Activated effector memory CD4-positive, alpha-beta T cell treated with anti-CD3 and anti-CD28 coated beads, Interleukin-2, amount 50 U/mL, for 16 hours (primary cell): ENCODE data around the gene AKAP6.
"Not testable (repeated sequence)": the region's sequence is repeated elsewhere in the genome, so short reads cannot be mapped to it uniquely, and the experiment has no call there.

Source experiments
- DNase-seq: peaks from one replicate; pipeline ENCODE4 v3.0.0-alpha.2; 2020

The AKAP6 gene

DNA sequence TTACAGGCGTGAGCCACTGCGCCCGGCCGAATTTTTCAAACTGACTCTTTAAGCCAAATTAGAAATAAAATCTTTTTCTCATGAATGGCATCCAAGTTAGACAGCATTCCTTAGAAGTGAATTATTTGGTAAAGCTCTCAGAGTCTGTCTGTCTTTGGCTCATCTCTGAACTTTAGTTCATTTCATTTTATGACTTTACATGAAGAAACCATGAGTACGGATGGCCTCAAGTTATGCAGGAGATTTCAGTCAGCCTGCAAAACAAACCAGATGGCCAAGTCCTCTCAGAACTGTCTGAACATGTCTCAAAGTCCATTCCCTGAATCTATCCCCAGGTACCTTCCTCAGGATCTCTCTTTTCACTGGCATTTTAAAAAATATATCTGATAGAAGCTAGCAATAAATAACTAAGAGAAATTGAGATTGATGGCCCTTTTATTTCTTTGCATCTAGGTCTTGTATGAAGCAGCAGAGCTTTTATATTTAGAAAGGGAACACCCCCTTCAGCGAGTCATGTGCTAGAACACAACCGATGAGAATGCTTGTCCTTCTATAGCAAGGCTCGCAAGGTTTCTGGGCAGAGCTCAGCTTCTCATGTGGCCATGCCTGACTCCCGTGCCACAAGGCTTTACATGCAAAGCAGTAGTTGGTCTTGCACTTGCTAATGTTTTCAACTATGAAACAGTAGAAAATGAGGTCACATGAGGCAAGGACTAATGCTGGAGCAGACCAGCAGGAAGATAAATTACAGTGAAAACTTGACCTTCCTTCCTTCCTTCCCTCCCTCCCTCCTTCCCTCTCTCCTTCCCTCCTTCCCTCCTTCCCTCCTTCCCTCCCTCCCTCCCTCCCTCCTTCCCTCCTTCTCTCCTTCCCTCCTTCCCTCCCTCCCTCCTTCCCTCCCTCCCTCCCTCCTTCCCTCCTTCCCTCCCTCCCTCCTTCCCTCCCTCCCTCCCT, 125.0 kb downstream of the AKAP6 start:
- DNase-seq = no peak

DNA sequence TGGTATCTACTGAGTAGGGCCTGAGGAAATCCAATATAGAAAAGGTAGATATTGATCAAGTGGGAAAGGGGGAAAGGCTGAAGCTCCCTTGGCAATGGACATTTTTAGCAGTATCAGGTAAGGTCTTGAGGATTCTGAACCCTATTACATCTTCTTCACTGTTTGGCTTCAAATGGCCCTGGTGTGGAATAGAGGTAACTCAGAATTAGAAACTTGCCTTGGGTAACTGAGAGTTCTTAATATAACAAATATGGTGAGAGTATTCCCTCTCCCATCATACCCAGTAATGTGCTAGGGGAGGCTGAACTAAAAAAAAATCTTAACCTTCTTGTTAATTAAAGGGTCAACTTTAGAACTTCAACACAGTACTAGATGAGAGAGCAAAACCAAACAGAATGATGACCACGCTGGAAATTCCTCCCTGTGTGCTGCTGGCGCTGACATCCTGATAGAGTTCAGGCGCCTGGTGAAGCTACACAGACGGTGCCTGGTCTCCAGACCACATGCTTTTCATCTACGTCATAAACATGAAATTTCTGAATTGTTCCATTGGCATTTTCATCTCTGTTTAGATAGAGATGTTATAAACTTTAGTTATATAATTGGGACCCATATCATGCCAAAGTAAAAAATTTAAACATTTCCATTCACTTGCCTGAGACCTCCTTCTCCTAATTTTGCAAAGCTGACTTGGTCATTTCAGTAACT, 128.3 kb downstream of the AKAP6 start:
- no peak for DNase-seq

DNA sequence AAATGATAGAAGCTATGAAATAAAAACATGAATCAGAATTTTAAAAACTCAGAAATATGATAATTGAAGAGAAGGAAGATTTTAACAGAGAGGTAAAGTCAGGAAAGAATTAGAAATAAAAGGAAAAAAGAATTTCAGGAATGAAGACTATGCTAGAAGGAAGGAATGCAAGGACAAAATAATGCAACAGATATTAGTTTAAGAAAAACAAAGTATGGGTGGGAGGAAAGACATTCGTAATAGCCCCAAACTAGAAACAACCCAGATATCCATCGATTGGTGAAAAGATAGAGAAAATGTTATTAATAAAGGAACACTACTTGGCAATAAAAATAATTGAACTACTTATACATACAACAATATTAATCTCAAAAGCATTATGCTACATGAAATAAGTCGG, 129.6 kb downstream of the AKAP6 start:
- DNase-seq = no peak

DNA sequence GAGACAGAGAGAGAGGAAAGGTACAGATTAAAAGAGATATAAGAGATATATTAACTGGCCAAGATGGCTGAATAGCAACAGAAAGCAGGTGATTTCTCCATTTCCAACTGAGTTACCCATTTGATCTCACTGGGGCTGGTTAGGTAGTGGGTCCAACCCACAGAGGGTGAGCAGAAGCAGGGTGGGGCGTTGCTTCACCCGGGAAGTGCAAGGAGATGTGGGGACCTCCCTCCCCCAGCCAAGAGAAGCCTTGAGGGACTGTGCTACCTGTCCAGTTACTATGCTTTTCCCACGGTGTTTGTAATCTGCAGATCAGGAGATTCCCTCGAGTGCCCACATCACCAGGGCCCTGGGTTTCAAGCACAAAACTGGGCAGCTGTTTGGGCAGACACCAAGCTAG, 131.2 kb downstream of the AKAP6 start:
- DNase-seq = no peak

DNA sequence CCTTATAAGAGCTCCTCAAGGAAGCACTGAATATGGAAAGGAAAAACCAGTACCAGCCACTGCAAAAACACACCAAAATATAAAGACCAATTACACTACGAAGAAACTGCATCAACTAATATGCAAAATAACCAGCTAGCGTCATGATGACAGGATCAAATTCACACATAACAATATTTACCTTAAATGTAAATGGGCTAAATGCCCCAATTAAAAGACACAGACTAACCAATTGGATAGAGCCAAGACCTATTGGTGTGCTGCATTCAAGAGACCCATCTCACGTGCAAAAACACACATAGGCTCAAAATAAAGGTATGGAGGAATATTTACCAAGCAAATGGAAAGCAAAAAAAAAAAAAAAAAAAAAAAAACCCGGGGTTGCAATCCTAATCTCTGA, 133.5 kb downstream of the AKAP6 start:
- DNase-seq = not testable (repeated sequence)

DNA sequence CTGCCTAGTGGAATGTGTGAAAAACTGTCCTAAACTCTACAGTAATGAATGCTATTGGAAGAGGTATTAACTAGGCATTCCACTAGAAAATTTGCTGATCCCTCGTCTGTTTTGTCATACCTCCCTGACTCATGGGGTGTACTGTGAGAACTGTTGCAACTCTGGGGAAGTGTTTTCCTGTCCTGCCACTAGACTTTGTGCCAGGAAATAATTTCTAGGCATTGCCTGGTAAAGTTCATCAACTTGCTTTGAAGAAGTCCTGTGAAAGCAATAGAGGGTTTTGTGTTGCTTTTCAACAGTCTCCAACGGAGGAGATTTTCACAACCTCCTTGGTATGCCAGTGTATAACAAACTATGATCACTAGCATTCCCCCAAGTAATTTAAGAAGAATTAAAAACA, 139.9 kb downstream of the AKAP6 start:
- no peak for DNase-seq

- DNase-seq = no peak
Measured at GRCh38 chr14:32469388-32470160, 140.5 kb downstream of the AKAP6 start.

DNA sequence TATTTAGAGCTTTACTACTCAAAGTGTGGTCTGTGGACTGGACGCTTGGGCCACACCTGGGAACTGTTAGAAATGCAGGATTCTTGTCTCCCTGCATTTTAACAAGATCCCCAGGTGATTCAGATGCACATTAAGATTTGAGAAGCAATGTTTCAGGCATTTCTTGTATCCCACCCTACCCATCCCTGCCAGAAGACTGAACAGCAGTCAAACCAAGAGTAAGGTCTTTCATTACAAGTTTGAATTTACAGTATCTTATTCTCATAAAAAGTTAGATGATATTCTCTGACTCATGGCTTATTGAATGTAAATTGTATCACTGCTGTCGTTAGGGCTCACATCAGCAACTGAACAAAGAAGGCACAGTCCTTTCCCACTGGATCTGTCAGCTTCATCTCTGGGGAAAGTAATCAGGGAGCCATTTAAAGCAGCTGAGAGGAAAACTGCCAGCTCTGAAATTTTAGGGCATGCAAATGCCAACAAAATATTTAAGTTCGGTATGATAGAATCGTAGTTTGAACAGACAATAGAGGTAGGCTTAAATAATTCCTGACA, 141.1 kb downstream of the AKAP6 start:
- no peak for DNase-seq

- no peak for DNase-seq
Measured at GRCh38 chr14:32471181-32471580, 142.1 kb downstream of the AKAP6 start.

GRCh38 chr14:32472076-32472475, 143.0 kb downstream of the AKAP6 start:
- DNase-seq = no peak

DNA sequence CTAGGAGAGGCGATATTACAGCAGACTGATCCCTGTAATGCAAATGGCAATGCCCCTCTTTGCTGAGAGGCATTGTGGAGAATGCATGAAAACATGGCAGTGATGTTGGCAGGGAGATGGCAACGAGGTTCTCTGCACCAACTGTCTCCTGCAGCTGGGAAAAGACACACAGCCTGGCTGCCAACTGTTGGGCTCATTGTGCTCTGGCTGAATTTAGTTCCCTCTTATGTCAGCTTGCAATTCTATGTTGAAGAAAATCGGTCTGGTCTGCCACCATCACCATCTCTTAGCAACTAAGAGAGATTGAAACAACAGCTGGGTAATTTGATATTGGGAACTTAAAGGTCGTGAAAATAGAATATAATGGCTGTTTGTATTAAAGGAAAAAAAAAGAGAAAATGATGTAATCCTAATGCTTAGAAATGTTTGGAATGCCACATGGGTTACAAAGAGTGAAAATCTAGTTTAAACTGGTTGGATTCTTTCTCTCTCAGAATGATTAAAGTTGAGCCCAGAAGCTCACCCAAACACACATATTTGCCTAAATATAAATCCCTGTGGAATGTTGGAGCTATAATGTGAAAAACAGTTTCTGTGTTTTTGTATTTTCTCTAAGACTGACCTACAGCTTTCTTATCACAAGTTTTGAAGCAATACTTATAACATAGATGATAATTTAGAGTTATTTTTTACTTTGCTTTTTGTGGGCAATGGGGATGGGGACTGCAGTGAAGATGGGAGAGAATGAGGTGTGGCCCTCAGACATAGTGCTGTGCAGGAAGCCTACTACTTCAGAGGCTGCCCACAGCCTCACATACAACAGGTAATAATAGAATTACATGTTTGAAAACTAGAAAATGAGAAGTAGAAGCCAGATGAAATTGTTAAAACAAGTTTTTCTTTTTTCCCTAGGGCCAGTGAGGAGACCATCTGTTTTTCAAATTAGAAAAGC, 143.7 kb downstream of the AKAP6 start:
- DNase-seq = no peak

DNA sequence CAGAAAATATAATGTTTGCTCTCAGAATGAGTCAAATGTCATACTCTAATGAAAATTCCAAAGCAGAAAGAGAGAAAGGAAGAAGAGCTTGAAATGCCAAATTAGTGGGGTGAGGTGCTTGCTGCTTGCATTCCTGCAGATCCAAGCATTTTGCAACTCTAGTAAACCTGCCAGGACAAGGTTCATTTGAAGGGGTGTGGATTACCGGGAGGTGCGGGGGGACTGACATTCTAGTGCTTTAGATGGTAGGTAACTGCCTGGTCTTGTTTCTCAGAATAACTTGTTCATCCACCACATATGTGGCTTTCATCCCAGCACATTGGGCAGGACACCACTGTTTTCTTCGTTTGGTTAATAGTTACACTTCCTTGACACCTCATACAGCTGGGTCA, 144.4 kb downstream of the AKAP6 start:
- no peak for DNase-seq

GRCh38 chr14:32474478-32475195, 145.5 kb downstream of the AKAP6 start:
- no peak for DNase-seq

- DNase-seq = no peak
Measured at GRCh38 chr14:32476532-32476931, 147.4 kb downstream of the AKAP6 start.

DNA sequence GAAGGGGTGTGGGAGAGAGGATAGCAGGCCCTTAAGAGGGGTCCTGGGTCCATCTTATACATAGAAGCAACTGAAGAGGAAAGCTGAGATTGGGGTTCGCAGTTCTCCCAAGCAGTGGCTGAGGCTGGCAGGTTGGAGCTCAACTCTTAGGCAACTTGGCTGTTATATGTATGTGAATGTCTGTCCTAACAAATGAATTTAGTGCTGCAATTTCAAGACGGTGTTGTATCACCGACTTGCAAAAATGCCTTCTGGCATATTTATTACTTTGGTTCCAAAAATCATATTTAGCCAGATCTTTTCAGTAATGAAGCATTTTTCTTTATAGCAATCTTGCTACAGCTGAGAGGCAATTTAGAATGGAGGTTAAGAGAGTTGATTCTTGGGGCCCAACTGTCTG, 148.3 kb downstream of the AKAP6 start:
- DNase-seq = no peak

GRCh38 chr14:32478050-32478449, 149.0 kb downstream of the AKAP6 start:
- no peak for DNase-seq

GRCh38 chr14:32480337-32480736, 151.2 kb downstream of the AKAP6 start:
- no peak for DNase-seq

DNA sequence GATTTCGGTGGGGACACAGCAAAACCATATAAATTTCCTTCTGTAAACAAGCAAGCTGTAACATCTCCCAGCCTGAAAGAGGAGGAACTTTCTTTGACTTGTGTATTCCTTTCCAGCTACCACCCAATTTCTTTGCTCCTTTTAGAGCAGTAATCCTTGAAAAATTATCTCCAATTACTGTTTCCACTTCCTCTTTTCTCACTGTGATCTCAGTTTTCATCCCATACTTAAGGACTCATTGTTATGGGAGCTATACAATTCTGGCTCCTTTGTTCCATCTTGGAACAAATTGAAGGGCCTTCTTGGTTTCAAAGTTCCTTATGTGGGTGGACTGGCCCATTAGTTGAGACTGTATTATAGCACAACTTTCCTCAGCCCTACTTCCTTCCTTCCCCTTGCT, 152.6 kb downstream of the AKAP6 start:
- no peak for DNase-seq

DNA sequence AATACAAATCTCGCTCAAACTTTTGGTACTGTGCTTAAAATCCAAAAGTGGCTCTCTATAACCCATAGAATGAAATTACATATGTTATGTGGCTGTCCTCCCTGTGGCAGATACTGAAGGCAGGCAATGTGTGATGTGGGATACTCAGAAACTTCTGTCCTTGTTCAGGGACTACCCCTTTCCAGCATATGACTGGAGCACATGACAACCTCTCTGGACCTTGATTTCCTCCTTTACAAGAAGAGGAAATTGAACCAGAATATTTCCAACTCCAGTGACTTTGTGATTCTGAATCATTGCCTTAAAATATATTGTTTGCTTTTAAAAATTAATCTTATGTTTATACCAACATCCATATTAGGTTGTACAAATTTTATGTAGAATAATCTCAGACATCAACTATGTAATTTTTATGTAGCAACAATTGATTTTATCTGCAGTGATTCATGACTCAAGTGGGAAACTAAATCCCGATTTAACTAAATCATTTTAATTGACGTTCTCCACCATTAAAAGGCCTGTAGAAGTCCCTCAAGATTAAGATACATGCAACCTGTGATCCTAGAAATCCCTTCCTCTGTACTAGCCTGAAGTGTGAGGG, 162.4 kb downstream of the AKAP6 start:
- DNase-seq = no peak

- DNase-seq = no peak
Measured at GRCh38 chr14:32492457-32492856, 163.4 kb downstream of the AKAP6 start.
